Smooth muscle cell (in vitro differentiated cells): ENCODE results near the gene P3H3. TPM values are rescaled to one million over a fixed set of nuclear protein-coding genes. Genes with fewer than 3 reads are reported as not detected.

Experiments used
- DNase-seq: peaks from one replicate; lab custom pipeline; 2025; ENCODE audit not compliant: unreplicated experiment; lab: John Stamatoyannopoulos, UW
- H2AFZ ChIP-seq: fragments of 200-600 bp; sonication (generic); 2 replicates; pipeline ENCODE4 v1.6.0; 2016; ENCODE audit warnings: antibody characterized with exemption, low read depth, mild to moderate bottlenecking
- H3F3A ChIP-seq: fragments of 200-600 bp; sonication (generic); 2 replicates; pipeline ENCODE4 v1.6.0; 2017; ENCODE audit warnings: antibody characterized with exemption, low read depth
- H3K27ac ChIP-seq: fragments of 200-600 bp; sonication (generic); 2 replicates; pipeline ENCODE4 v1.5.1; 2016; ENCODE audit warnings: low read depth, mild to moderate bottlenecking
- H3K27me3 ChIP-seq: fragments of 200-600 bp; sonication (generic); 2 replicates; pipeline ENCODE4 v1.6.1; 2016; ENCODE audit warnings: low read depth, mild to moderate bottlenecking
- H3K36me3 ChIP-seq: fragments of 200-600 bp; sonication (generic); 2 replicates; pipeline ENCODE4 v1.5.1; 2016; ENCODE audit warnings: low read depth
- H3K4me1 ChIP-seq: fragments of 200-600 bp; sonication (generic); 2 replicates; pipeline ENCODE4 v1.5.1; 2016; ENCODE audit warnings: low read depth
- H3K4me2 ChIP-seq: fragments of 200-600 bp; sonication (generic); 2 replicates; pipeline ENCODE4 v1.6.0; 2016; ENCODE audit warnings: mild to moderate bottlenecking
- H3K4me3 ChIP-seq: fragments of 200-600 bp; sonication (generic); 2 replicates; pipeline ENCODE4 v1.5.1; 2016; ENCODE audit warnings: mild to moderate bottlenecking
- H3K79me2 ChIP-seq: fragments of 200-600 bp; sonication (generic); 2 replicates; pipeline ENCODE4 v1.6.0; 2016; ENCODE audit warnings: low read depth, mild to moderate bottlenecking
- H3K9ac ChIP-seq: fragments of 200-600 bp; sonication (generic); 2 replicates; pipeline ENCODE4 v1.6.0; 2016; ENCODE audit warnings: low read depth
- H3K9me3 ChIP-seq: fragments of 200-600 bp; sonication (generic); replicated peaks from 2 replicates; pipeline ENCODE4 v1.5.1; 2016; ENCODE audit warnings: low read depth
- H4K20me1 ChIP-seq: fragments of 200-600 bp; sonication (generic); 2 replicates; pipeline ENCODE4 v1.6.0; 2016; ENCODE audit warnings: low read depth
- CTCF ChIP-seq: fragments of 200-600 bp; sonication (generic); IDR thresholded peaks from 2 replicates; pipeline ENCODE4 v1.5.1; 2017; ENCODE audit warnings: borderline replicate concordance, mild to moderate bottlenecking, antibody characterized with exemption; ENCODE audit not compliant: insufficient read depth, poor library complexity, severe bottlenecking
- WGBS: methylation state at CpG from one replicate; pipeline ENCODE4 v1.1.7; 2016; ENCODE audit warnings: low lambda C conversion rate; 5-methylcytosine and 5-hydroxymethylcytosine counted together
- polyA plus RNA-seq: library from polyadenylated mRNA; unstranded; fragments of >200 nt; fragmentation: Nextera tagmentation; extraction: Ambion mirVana; gene quantifications from 2 replicates; pipeline ENCODE4 v1.2.1, GENCODE V29; 2016
- total RNA-seq: library from RNA; depleted of rRNA; stranded (reverse); fragments of >200 nt; gene quantifications from 2 replicates; pipeline ENCODE4 v1.2.3, GENCODE V29; 2014

Gene P3H3
- total and polyA plus RNA-seq, 2 experiments from 2014 or later = 42.8 to 108 TPM

DNA sequence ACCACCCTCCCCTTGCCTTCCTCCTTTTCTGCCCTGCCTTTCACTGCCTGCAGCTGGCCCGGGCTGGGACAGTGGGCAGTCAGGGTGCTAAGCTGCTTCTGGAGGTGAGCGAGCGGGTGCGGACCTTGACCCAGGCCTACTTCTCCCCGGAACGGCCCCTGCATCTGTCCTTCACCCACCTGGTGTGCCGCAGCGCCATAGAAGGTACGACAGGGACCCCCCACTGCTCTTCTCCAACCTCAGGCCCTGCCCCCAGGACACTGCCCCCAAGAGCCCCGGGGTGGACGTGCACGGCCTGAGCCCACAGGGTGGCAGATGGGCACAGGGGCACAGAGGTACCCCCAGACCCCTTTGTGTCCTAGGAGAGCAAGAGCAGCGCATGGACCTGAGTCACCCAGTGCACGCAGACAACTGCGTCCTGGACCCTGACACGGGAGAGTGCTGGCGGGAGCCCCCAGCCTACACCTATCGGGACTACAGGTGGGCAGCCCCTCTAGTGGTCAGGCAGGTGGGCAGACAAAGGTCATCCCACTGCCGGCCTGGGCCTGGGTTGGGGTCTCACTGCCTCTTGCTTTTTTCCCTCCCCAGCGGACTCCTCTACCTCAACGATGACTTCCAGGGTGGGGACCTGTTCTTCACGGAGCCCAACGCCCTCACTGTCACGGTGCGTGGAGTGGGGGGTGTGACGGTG is 9.3 kb downstream of the P3H3 start:
- Histone ChIP-seq H3K4me1 (peaks cover 11% of the 10 kb centered on the region), H3K27me3 (no peaks in the 10 kb centered on the region), H3K4me2 (no peak overlapping the region), H3K36me3 (no peaks in the 10 kb centered on the region), H2AFZ (no peak overlapping the region), H3K27ac (no peak overlapping the region), H3K9ac (no peak overlapping the region), H3F3A (no peaks in the 10 kb centered on the region), H3K9me3 (no peaks in the 10 kb centered on the region), H3K79me2 (no peaks in the 10 kb centered on the region), H3K4me3 (no peak overlapping the region), H4K20me1 (peaks cover 10% of the 10 kb centered on the region)
- 98% methylated on average over 26 of the region's 26 CpGs for WGBS
- no peak for DNase-seq
- TF ChIP-seq CTCF = no peak

DNA sequence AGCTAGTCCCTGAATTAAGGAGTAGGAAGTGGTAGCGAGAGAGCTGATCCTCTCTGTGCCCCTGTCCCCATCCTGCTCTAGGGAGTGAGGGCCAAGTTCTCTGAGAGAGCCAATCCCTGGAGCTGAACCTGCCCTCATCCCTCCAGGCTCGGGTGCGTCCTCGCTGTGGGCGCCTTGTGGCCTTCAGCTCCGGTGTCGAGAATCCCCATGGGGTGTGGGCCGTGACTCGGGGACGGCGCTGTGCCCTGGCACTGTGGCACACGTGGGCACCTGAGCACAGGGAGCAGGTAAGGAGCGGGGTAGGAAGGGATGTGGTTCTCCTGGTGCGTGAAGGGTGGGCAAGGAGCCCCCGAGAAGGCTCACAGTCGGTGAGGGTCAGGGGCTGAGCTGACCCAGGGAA is 10.6 kb downstream of the P3H3 start:
- peaks cover 11% of the 10 kb centered on the region for H3K4me1 ChIP-seq
- TF ChIP-seq CTCF = no peak
- 97% methylated on average over 16 of the region's 16 CpGs for WGBS

GRCh38 chr12:6839482-6840201 is 11.4 kb downstream of the P3H3 start:
- TF ChIP-seq CTCF = no peak
- no peak overlapping the region for H3K4me2 ChIP-seq
- DNase-seq = no peak
- H3F3A ChIP-seq = no peaks in the 10 kb centered on the region
- no peak overlapping the region for H3K4me3 ChIP-seq
- peaks cover 11% of the 10 kb centered on the region for H3K4me1 ChIP-seq
- H3K9ac ChIP-seq = no peak overlapping the region
- no peak overlapping the region for H3K27ac ChIP-seq
- H3K9me3 ChIP-seq = no peaks in the 10 kb centered on the region
- 82% methylated on average over 10 of the region's 10 CpGs for WGBS
- no peaks in the 10 kb centered on the region for H3K79me2 ChIP-seq
- no peak overlapping the region for H2AFZ ChIP-seq
- no peaks in the 10 kb centered on the region for H3K36me3 ChIP-seq
- H4K20me1 ChIP-seq = peaks cover 6% of the 10 kb centered on the region
- no peaks in the 10 kb centered on the region for H3K27me3 ChIP-seq

More for the DNA sequence above, 10.6 kb downstream of the P3H3 start:
- no peak overlapping the region for H3K27ac ChIP-seq
- H3K79me2 ChIP-seq = no peaks in the 10 kb centered on the region
- no peaks in the 10 kb centered on the region for H3K36me3 ChIP-seq
- no peaks in the 10 kb centered on the region for H3K27me3 ChIP-seq
- no peak overlapping the region for H2AFZ ChIP-seq
- no peaks in the 10 kb centered on the region for H3F3A ChIP-seq
- H3K4me2 ChIP-seq = no peak overlapping the region
- peaks cover 6% of the 10 kb centered on the region for H4K20me1 ChIP-seq
- H3K9me3 ChIP-seq = no peaks in the 10 kb centered on the region
- no peak overlapping the region for H3K4me3 ChIP-seq
- DNase-seq = no peak
- H3K9ac ChIP-seq = no peak overlapping the region
